ENCODE measurements around the gene DTNA.

DTNA gene

GRCh38 chr18:34772887-34773286, 62.8 kb downstream of the DTNA start:
- DNase-seq (ENCODE audit: low read depth in 2 of 2), result no peak

DNA sequence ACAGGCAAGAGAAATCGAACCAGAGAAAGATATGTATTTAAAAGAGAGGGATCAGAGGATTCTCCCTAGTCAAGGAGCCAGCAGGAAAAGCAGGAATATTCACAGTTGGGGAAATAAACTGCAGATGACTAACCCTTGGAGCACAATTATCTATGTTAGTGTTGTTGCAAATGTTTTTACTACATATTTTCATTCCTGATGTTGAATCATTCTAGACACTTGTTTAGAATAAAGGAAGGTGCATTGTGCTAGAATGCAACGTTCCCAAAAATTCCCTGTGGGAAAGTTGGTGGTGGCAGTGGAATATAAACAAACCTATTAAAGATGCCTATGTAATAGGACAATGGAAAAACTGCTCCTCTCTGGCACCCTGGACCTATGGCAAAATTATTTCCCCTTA, 63.3 kb downstream of the DTNA start:
- DNase-seq (ENCODE audit: low read depth in 2 of 2), result no peak

- DNase-seq (ENCODE audit: low read depth in 2 of 2), result no peak
Observed at GRCh38 chr18:34773961-34774766, 64.1 kb downstream of the DTNA start.

GRCh38 chr18:34775461-34775860, 65.4 kb downstream of the DTNA start:
- DNase-seq (ENCODE audit: low read depth in 2 of 2), result no peak

DNA sequence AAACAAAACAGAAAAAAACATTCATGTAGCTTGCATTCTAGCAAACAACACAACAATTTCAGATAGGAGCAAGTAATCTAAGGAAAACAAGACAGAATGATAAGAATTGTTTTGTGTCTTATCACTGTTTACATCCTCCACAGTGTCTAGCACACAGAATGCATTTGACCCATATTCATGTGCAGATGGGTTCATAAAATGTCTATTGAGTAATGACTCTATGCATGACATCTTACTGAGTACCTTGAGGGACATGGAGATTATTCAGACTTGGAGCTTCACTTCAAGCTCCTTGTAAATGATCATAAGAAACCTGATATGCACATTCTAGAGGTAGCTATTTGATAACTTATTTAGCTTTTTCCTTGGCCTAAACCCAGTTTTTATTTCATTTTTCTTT, 69.0 kb downstream of the DTNA start:
- DNase-seq (ENCODE audit: low read depth in 2 of 2), result no peak

DNA sequence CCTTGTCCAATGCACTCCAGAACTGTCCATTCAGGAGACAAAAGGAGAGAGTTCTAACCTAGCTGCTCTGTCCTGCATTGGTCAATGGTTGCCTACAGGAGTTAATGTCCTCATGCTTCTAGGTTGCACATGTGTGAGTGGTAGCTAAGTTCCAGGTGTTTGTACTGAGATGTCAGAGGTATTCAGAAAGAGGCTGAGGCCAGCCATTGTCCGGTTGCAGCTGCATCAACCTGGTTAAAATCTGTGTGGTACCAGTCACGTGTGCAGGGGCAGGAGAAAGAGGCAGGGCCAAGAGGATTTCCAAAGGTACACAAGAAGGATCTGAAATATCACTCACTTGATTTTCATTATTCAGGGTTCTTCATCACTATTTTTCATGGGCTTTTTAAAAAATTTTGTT, 70.8 kb downstream of the DTNA start:
- DNase-seq (ENCODE audit: low read depth in 2 of 2), result no peak

DNA sequence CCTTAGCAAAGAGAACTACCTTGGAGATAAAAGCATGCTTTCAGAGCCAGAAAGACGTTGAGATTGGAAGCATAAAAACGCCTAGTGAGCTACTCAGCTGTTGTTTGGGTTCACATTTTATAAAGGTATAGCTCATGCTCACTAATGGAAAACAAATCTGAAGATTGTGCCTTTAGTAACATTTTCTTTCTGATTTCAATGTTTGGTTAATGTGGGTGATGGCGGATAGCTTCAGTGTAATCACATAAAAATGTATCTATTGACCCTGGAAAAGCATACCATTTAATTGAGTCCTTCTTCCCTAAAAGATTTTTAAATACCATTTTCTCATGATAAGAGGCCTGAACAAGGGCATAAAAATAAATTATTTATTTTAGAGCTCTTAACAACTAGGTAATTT, 73.4 kb downstream of the DTNA start:
- no peak for DNase-seq (ENCODE audit: low read depth in 2 of 2)

DNA sequence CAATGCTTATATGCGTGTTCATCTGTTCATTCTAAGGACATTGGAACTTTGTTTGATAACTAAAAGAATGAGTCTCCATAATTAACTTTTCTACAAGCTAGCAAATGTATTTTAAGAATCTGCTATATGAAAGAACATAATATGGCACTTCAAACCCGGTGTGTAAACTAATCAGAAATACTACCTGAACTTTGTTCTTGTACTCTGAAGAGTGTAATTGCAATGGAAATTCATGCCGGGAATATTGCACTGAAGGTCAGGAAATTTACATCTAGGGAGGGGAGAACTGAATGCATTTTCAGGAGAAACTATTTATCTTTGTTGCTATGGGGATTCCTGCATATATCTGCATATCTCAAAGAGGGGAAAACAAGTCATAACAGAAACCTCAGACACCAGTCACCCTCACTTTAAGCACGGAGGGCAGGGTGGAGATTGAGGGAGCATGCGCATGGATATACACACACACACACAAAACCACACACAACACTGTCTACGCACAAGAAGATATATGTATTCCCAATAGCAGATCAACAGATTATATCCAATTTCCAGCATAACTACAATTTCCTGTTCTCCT, 76.2 kb downstream of the DTNA start:
- DNase-seq (ENCODE audit: low read depth in 2 of 2), result no peak

- DNase-seq (ENCODE audit: low read depth in 2 of 2), result peak in 1 of 2 donors; percentile 12
Observed at GRCh38 chr18:34787931-34788532, 77.9 kb downstream of the DTNA start.

GRCh38 chr18:34789768-34790344, 79.8 kb downstream of the DTNA start:
- DNase-seq (ENCODE audit: low read depth in 2 of 2), result no peak

DNA sequence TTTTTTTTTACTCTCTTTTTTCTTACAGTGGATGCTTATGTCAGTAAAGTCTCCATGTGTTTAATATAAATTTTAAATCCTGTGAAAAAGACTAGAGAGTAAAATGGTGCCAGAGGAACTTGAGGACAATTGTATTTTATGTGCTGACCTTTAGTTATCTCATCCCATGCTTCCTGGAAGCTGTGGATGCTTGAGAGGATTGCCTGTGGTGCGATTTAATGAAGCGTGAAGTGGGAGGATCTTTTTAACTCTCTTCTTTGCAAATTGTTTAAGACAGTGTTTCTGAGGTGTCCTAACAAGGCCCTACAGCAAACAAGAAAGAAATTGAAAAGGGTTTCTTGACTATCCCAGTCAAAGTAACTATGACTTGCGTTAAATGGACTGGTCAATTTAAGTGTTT, 84.2 kb downstream of the DTNA start:
- no peak for DNase-seq (ENCODE audit: low read depth in 2 of 2)

- no peak for DNase-seq (ENCODE audit: low read depth in 2 of 2)
Observed at GRCh38 chr18:34795070-34795732, 85.1 kb downstream of the DTNA start.

GRCh38 chr18:34796035-34796657, 86.0 kb downstream of the DTNA start:
- no peak for DNase-seq (ENCODE audit: low read depth in 2 of 2)

DNA sequence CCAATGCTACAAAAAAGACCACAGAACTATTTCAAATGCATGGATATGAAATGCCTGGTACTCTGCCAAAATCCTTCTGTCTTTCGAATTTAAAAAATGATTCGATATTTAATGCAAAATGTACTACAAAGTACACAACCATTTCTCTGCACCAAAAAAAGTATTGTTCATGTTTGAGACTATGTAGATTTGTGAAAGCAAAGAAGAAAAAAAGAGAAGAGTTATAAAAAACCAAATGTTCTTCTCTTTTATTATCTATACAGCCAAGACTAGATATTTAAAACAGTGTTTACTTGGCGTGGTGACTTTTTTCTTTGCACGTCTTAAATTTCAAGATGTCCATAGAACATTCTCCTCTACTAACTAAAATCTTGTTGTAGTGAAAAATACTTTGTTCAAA, 89.2 kb downstream of the DTNA start:
- no peak for DNase-seq (ENCODE audit: low read depth in 2 of 2)

GRCh38 chr18:34800381-34800780, 90.3 kb downstream of the DTNA start:
- no peak for DNase-seq (ENCODE audit: low read depth in 2 of 2)

- DNase-seq (ENCODE audit: low read depth in 2 of 2), result no peak
Observed at GRCh38 chr18:34801774-34802173, 91.7 kb downstream of the DTNA start.

- DNase-seq (ENCODE audit: low read depth in 2 of 2), result no peak
Observed at GRCh38 chr18:34802959-34803358, 92.9 kb downstream of the DTNA start.

GRCh38 chr18:34803877-34804400, 93.8 kb downstream of the DTNA start:
- DNase-seq (ENCODE audit: low read depth in 2 of 2), result no peak

- no peak for DNase-seq (ENCODE audit: low read depth in 2 of 2)
Observed at GRCh38 chr18:34805103-34805877, 95.2 kb downstream of the DTNA start.

DNA sequence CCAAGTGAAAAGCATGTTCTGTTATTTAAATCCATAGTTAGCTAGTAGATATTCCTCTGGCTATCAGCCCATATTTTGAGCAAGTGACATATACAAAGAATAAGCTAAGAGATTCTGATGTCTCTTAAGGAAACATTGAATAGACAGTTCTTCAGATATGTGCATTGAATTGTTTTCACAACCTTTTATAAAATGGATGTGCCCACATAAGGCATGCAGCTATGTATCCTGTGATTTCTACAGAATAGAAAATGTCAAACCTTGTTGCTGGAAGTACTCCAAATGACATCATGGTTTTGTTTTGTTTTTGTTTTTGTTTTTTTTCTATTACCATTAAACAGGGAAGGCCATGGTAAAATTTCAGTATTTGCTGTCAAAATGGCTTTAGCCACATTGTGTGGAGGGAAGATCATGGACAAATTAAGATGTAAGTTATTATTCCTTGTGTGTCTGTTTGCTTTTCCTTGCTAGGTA, 95.8 kb downstream of the DTNA start:
- DNase-seq (ENCODE audit: low read depth in 2 of 2), result no peak

- no peak for DNase-seq (ENCODE audit: low read depth in 2 of 2)
Observed at GRCh38 chr18:34806527-34806926, 96.4 kb downstream of the DTNA start.
